Panc1 (cell line): Measurements from ENCODE around the gene SLC26A11.

Experiments
- CTCF ChIP-seq: fragments of 450-650 bp; IDR thresholded peaks from 2 replicates; pipeline ENCODE4 v1.5.1; 2017; ENCODE audit warnings: mild to moderate bottlenecking
- POLR2AphosphoS5 ChIP-seq: IDR thresholded peaks from 2 replicates; pipeline ENCODE4 v1.6.1; 2012; ENCODE audit warnings: mild to moderate bottlenecking, low read depth, low read length, moderate library complexity
- REST ChIP-seq, 2 experiments: IDR thresholded peaks; 2 replicates each; pipeline ENCODE4 v1.6.1; 2011 to 2012; ENCODE audit warnings: low read depth in 2 of 2, control low read depth in 1 of 2, low read length in 1 of 2, mild to moderate bottlenecking in 1 of 2, moderate library complexity in 1 of 2; ENCODE audit not compliant: insufficient read depth in 1 of 2
- SIN3A ChIP-seq: IDR thresholded peaks from 2 replicates; pipeline ENCODE4 v1.6.1; 2012; ENCODE audit warnings: low read depth, mild to moderate bottlenecking, low read length, moderate library complexity, borderline replicate concordance; ENCODE audit not compliant: insufficient read depth
- TCF7L2 ChIP-seq: IDR thresholded peaks from 2 replicates; pipeline ENCODE4 v1.6.1; 2011; ENCODE audit warnings: mild to moderate bottlenecking, low read depth, low read length, inconsistent platforms

DNA sequence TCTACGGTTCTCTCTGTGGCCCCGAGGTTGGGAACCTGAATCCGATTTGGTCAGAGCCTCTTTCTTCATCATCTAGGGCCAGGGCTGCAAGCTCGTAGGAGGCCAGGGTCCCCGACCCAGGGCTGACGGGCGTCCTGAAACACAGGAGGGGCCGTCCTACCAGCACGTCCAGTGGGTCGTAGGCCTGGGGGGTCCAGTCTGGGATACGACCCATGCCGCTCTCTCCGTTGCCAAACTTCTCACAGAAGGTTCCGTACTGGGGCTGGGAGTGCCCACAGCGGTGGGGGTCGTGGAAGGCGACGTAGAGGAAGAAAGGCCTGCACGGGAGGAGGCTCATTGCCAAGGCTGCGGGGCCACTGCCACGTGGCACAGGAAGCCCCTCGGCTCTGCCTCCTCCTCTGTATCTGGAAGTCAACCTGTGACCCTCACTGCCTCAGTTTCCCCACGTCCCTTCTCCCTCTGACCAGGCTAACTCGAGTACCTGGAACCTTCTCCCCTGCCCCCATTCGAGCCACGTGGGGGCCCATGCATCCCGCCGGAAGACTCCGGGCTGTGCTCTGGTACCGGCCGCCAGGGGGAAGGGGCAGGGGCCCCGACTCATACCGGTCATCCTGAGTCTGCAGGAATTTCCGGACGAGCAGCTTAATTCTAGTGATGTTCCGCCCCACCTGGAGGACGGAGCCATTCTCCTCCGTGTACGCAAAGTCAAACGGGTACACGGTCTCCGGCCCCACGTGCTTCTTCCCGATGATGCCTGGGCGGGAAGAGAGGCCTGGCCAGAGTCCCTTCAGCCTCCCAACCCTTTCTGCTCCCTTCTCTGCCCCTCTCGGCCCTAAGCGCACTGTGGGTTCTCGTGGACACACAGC lies 6.0 kb upstream of the SLC26A11 start:
- TF ChIP-seq CTCF, result no peak
- TF ChIP-seq POLR2AphosphoS5, result no peak
- TF ChIP-seq SIN3A, result no peak
- no peak for TF ChIP-seq REST (IDR thresholded peaks at IDR 0.05; ENCODE audit: insufficient read depth in 1 of 2, low read depth in 2 of 2, low read length in 1 of 2)
- TF ChIP-seq TCF7L2, result no peak
